ENCODE data around the gene CNNM2. TPM values are rescaled to one million over a fixed set of nuclear protein-coding genes. Genes with fewer than 3 reads are reported as not detected.

The CNNM2 gene
- total RNA-seq, 1 experiment from 2014 or later, result 23.5 TPM

DNA sequence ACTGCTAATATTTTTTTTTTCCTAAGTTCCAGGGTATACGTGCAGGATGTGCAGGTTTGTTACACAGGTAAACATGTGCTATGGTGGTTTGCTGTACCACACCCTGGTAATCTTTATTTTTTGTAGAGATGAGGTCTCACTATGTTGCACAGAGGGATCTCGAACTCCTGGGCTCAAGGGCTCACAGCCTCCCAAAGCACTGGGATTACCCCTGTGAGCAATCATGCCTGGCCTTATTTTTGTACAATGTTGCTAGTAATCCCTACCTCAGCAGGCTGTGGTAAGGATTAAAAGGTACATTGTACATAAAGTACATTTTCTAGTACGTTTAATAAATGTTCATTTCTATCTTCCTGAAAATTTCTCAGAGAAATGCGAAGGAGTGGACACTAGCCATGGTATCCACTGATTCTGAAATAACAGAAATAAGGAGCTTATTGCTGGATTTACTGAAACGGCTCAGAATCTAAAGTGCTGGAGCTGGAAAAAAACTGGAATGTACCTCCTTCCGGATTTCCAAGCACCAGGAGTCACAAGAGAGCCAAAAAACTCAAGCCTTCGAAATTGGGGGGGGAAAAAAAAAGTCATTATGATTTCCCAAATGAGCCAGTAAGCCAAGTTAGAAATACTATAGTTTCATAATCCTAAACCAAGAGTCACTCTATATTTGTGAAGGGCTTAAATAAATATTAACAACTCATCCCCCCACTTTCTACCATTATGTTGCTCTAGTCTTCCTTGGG is 205.4 kb downstream of the CNNM2 start:
- no peak overlapping the region for H3K4me3 Mint-ChIP-seq
- TF ChIP-seq EMX1 (CRISPR knock-in tag; IDR thresholded peaks at IDR 0.05), result no peak
- TF ChIP-seq ZNF138 (CRISPR knock-in tag; conservative IDR thresholded peaks at IDR 0.05), result no peak
- TF ChIP-seq ZNF219 (CRISPR knock-in tag; IDR thresholded peaks at IDR 0.05; ENCODE audit: borderline replicate concordance), result no peak
- no peak for TF ChIP-seq MXD4 (CRISPR knock-in tag; IDR thresholded peaks at IDR 0.05; ENCODE audit: borderline replicate concordance)
- TF ChIP-seq, protein P1, sequence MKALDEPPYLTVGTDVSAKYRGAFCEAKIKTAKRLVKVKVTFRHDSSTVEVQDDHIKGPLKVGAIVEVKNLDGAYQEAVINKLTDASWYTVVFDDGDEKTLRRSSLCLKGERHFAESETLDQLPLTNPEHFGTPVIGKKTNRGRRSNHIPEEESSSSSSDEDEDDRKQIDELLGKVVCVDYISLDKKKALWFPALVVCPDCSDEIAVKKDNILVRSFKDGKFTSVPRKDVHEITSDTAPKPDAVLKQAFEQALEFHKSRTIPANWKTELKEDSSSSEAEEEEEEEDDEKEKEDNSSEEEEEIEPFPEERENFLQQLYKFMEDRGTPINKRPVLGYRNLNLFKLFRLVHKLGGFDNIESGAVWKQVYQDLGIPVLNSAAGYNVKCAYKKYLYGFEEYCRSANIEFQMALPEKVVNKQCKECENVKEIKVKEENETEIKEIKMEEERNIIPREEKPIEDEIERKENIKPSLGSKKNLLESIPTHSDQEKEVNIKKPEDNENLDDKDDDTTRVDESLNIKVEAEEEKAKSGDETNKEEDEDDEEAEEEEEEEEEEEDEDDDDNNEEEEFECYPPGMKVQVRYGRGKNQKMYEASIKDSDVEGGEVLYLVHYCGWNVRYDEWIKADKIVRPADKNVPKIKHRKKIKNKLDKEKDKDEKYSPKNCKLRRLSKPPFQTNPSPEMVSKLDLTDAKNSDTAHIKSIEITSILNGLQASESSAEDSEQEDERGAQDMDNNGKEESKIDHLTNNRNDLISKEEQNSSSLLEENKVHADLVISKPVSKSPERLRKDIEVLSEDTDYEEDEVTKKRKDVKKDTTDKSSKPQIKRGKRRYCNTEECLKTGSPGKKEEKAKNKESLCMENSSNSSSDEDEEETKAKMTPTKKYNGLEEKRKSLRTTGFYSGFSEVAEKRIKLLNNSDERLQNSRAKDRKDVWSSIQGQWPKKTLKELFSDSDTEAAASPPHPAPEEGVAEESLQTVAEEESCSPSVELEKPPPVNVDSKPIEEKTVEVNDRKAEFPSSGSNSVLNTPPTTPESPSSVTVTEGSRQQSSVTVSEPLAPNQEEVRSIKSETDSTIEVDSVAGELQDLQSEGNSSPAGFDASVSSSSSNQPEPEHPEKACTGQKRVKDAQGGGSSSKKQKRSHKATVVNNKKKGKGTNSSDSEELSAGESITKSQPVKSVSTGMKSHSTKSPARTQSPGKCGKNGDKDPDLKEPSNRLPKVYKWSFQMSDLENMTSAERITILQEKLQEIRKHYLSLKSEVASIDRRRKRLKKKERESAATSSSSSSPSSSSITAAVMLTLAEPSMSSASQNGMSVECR (CRISPR knock-in tag; IDR thresholded peaks at IDR 0.05; ENCODE audit: borderline replicate concordance), result no peak
- TF ChIP-seq, protein P2, sequence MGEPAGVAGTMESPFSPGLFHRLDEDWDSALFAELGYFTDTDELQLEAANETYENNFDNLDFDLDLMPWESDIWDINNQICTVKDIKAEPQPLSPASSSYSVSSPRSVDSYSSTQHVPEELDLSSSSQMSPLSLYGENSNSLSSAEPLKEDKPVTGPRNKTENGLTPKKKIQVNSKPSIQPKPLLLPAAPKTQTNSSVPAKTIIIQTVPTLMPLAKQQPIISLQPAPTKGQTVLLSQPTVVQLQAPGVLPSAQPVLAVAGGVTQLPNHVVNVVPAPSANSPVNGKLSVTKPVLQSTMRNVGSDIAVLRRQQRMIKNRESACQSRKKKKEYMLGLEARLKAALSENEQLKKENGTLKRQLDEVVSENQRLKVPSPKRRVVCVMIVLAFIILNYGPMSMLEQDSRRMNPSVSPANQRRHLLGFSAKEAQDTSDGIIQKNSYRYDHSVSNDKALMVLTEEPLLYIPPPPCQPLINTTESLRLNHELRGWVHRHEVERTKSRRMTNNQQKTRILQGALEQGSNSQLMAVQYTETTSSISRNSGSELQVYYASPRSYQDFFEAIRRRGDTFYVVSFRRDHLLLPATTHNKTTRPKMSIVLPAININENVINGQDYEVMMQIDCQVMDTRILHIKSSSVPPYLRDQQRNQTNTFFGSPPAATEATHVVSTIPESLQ (CRISPR knock-in tag; IDR thresholded peaks at IDR 0.05), result no peak
- TF ChIP-seq TEAD1 (CRISPR knock-in tag; IDR thresholded peaks at IDR 0.05), result no peak
- TF ChIP-seq FOXP1 (CRISPR knock-in tag; IDR thresholded peaks at IDR 0.05; ENCODE audit: borderline replicate concordance), result no peak
- TF ChIP-seq, protein P3, sequence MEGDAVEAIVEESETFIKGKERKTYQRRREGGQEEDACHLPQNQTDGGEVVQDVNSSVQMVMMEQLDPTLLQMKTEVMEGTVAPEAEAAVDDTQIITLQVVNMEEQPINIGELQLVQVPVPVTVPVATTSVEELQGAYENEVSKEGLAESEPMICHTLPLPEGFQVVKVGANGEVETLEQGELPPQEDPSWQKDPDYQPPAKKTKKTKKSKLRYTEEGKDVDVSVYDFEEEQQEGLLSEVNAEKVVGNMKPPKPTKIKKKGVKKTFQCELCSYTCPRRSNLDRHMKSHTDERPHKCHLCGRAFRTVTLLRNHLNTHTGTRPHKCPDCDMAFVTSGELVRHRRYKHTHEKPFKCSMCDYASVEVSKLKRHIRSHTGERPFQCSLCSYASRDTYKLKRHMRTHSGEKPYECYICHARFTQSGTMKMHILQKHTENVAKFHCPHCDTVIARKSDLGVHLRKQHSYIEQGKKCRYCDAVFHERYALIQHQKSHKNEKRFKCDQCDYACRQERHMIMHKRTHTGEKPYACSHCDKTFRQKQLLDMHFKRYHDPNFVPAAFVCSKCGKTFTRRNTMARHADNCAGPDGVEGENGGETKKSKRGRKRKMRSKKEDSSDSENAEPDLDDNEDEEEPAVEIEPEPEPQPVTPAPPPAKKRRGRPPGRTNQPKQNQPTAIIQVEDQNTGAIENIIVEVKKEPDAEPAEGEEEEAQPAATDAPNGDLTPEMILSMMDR (IDR thresholded peaks at IDR 0.05), result no peak
- TF ChIP-seq, protein P4, sequence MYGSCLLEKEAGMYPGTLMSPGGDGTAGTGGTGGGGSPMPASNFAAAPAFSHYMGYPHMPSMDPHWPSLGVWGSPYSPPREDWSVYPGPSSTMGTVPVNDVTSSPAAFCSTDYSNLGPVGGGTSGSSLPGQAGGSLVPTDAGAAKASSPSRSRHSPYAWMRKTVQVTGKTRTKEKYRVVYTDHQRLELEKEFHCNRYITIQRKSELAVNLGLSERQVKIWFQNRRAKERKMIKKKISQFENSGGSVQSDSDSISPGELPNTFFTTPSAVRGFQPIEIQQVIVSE (CRISPR knock-in tag; IDR thresholded peaks at IDR 0.05; ENCODE audit: borderline replicate concordance), result no peak
- TF ChIP-seq, protein P5, sequence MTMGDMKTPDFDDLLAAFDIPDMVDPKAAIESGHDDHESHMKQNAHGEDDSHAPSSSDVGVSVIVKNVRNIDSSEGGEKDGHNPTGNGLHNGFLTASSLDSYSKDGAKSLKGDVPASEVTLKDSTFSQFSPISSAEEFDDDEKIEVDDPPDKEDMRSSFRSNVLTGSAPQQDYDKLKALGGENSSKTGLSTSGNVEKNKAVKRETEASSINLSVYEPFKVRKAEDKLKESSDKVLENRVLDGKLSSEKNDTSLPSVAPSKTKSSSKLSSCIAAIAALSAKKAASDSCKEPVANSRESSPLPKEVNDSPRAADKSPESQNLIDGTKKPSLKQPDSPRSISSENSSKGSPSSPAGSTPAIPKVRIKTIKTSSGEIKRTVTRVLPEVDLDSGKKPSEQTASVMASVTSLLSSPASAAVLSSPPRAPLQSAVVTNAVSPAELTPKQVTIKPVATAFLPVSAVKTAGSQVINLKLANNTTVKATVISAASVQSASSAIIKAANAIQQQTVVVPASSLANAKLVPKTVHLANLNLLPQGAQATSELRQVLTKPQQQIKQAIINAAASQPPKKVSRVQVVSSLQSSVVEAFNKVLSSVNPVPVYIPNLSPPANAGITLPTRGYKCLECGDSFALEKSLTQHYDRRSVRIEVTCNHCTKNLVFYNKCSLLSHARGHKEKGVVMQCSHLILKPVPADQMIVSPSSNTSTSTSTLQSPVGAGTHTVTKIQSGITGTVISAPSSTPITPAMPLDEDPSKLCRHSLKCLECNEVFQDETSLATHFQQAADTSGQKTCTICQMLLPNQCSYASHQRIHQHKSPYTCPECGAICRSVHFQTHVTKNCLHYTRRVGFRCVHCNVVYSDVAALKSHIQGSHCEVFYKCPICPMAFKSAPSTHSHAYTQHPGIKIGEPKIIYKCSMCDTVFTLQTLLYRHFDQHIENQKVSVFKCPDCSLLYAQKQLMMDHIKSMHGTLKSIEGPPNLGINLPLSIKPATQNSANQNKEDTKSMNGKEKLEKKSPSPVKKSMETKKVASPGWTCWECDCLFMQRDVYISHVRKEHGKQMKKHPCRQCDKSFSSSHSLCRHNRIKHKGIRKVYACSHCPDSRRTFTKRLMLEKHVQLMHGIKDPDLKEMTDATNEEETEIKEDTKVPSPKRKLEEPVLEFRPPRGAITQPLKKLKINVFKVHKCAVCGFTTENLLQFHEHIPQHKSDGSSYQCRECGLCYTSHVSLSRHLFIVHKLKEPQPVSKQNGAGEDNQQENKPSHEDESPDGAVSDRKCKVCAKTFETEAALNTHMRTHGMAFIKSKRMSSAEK (CRISPR knock-in tag; IDR thresholded peaks at IDR 0.05; ENCODE audit: borderline replicate concordance), result no peak
- no peak for ATAC-seq
- H3K4me1 Mint-ChIP-seq, result peaks cover 8% of the 10 kb centered on the region
- no peaks in the 10 kb centered on the region for H3K9me3 Mint-ChIP-seq
- H3K27ac Mint-ChIP-seq, result 0 out of 2 replicates have a peak overlapping the region, but pooled peaks have one; percentile 62
- ChIA-PET POLR2A (interaction anchor here (0.7 to 1.5 kb wide), 3 partner anchors 12 to 54 kb away, joined by 3 to 4 read pairs (median 4); no protein-coding TSS in a partner anchor), CTCF (interaction anchor here (0.5 to 1.1 kb wide), 2 partner anchors 36 to 121 kb away, joined by 3 to 5 read pairs; no protein-coding TSS in a partner anchor)
- H3K36me3 Mint-ChIP-seq, result peaks cover 15% of the 10 kb centered on the region
- no peak for DNase-seq (ENCODE audit: low spot score)
- H3K27me3 Mint-ChIP-seq (ENCODE audit: low read depth), result no peaks in the 10 kb centered on the region

All from WTC11 (cell line).